HG03095 (cell line): Measurements from ENCODE around the gene SEC31A.

Source experiments
- ATAC-seq: cut with Tn5 transposase; IDR thresholded peaks from one replicate; pipeline ENCODE4 v1.9.1; 2021; ENCODE audit warnings: moderate library complexity; ENCODE audit not compliant: unreplicated experiment

Gene SEC31A

DNA sequence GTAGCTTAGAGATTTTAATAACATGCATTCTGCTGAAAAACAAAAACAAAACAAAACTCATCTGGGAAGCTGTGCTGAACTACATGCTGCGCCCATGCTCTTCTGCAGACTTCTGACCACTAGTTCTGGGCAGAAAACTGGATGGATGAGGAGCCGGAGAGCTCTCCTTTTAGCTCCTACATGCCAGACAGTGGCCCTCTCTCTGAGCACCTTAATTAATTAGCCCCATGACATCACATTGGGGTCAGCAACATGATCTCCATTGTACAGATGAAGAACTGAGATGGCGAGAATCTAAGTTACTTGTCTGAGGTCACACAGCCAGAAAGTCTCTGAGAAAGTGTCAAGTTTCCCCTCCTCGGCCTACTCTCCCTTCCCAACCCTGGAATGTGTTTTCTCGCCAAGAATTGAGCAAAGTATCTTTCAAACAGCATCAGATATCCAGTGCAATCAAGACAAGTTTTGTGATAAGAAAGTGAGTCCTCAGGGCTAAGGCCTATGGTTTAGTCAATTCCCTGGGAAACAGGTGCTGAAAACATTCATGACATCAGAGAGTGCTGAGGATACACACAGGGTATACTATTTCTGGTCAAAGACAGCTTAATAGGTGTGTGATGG lies 113.9 kb downstream of the SEC31A start:
- no peak for ATAC-seq

- ATAC-seq = no peak
Observed at GRCh38 chr4:82775243-82775642, 115.7 kb downstream of the SEC31A start.

- ATAC-seq = no peak
Observed at GRCh38 chr4:82774711-82775171, 116.2 kb downstream of the SEC31A start.

DNA sequence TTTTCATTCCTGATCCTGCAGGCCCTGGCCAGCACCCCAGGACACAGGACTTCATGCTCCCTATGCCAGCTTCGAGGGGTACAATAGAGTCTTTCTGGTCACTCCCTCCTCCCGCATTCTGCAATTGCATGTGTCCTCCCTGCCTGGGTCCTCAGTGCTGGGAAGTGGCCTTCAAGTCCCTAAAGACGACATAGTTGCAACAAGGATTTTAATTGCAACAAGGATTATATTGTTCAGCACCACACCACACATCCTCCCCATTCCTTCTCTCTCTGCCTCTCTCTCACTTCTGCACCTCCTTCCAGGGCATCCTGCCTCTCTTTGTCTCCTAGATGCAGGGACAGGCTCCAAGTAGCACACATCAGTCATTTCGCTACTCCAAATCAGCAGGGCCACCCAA lies 117.9 kb downstream of the SEC31A start:
- ATAC-seq = no peak

DNA sequence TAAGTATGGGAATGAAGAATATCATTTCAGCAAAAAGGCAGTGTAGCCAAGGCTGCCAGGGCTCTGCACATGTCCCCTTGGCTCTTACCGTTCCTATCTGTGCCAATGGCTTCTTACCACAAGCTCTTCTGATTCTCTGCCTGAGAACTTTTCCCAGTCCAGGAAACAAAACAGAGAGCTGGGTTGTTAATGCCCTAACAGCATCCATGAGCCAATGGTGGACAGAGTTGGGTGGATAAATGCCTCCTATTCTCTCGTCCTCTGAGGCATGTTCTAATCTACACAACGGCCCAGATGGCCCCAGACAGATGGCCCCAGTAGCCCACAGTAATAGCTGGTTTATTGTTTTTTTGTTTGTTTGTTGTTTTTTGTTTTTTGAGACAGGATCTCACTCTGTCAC lies 120.3 kb downstream of the SEC31A start:
- ATAC-seq = no peak
